HCT116 (cell line): ENCODE results near the gene NME9. TPM values are rescaled to one million over a fixed set of nuclear protein-coding genes. Genes with fewer than 3 reads are reported as not detected.

Experiments
- ATAC-seq: fragments of 200-7000 bp; cut with Tn5 transposase; 2 replicates; pipeline ENCODE4 v1.9.1; 2020; ENCODE audit warnings: mild to moderate bottlenecking, moderate library complexity
- BruUV-seq: library from RNA; stranded (reverse); fragments of 400-500 nt; replicated peaks from 2 replicates; lab custom pipeline; 2021; lab: Mats Ljungman, UMichigan
- CTCF ChIA-PET: fragments of 300-600 bp; sonication (Branson Sonifier 250); formaldehyde crosslinking; loops from one replicate; lab custom pipeline; 2021; ENCODE audit warnings: antibody characterized with exemption; lab: Charles Lee
- POLR2A ChIA-PET: fragments of 300-600, 350-600 bp; sonication (Branson Sonifier 250); formaldehyde crosslinking; loops from one replicate; lab custom pipeline; 2021; ENCODE audit warnings: antibody characterized with exemption; lab: Charles Lee
- RAD21 ChIA-PET, 2 experiments: fragments of 300-600 bp; sonication (Branson Sonifier 250); formaldehyde crosslinking; loops; one replicate each; lab custom pipeline; 2023; ENCODE audit warnings: low total read pairs in 2 of 2; ENCODE audit not compliant: uncharacterized antibody in 2 of 2, unreplicated experiment in 2 of 2, low non-redundant PET in 1 of 2; lab: Charles Lee
- DNase-seq: peaks from one replicate; pipeline ENCODE4 v3.0.0-alpha.2; 2010; ENCODE audit warnings: low read depth, low spot score
- H2AFZ ChIP-seq: fragments of 200-600 bp; shearing (Covaris generic), sonication (generic); 2 replicates; pipeline ENCODE4 v1.6.1; 2017; ENCODE audit warnings: low read depth, mixed run types, mixed read lengths, antibody characterized with exemption, low read length; ENCODE audit not compliant: poor library complexity, severe bottlenecking
- H3K27ac ChIP-seq: 2 replicates; pipeline ENCODE4 v1.5.1; 2012; ENCODE audit warnings: low read depth, low read length
- H3K27me3 ChIP-seq: fragments of 200-600 bp; sonication (generic); 2 replicates; pipeline ENCODE4 v1.6.1; 2016; ENCODE audit warnings: mixed run types, low read length, mixed read lengths; ENCODE audit not compliant: insufficient read depth
- H3K36me3 ChIP-seq, 2 experiments: fragments of 200-500 bp in 1 of 2; fragments of 200-600 bp in 1 of 2; sonication (Bioruptor generic) in 1 of 2; sonication (generic) in 1 of 2; 2 replicates each; pipeline versions ENCODE4 v1.5.1 to v1.6.1; 2014 to 2016; ENCODE audit warnings: low read length in 2 of 2, inconsistent platforms in 1 of 2, mixed read lengths in 1 of 2, mixed run types in 1 of 2; ENCODE audit not compliant: insufficient read depth in 2 of 2, control insufficient read depth in 1 of 2
- H3K4me1 ChIP-seq, 2 experiments: fragments of 200-600 bp in 1 of 2; sonication (generic) in 1 of 2; 2 replicates each; pipeline versions ENCODE4 v1.5.1 to v1.6.1; 2012 to 2017; ENCODE audit warnings: low read length in 2 of 2, inconsistent platforms in 1 of 2, mild to moderate bottlenecking in 1 of 2, mixed read lengths in 1 of 2, mixed run types in 1 of 2, moderate library complexity in 1 of 2; ENCODE audit not compliant: insufficient read depth in 2 of 2, control insufficient read depth in 1 of 2
- H3K4me2 ChIP-seq: fragments of 200-600 bp; sonication (generic); 2 replicates; pipeline ENCODE4 v1.6.1; 2017; ENCODE audit warnings: mixed run types, low read length, mixed read lengths
- H3K4me3 ChIP-seq, 2 experiments: fragments of 200-600 bp in 1 of 2; sonication (generic) in 1 of 2; replicated peaks in 1 of 2; 2 replicates each; pipeline ENCODE4 v1.5.1; 2011 to 2016; ENCODE audit warnings: low read length in 2 of 2, control low read depth in 1 of 2, low read depth in 1 of 2, mild to moderate bottlenecking in 1 of 2, mixed read lengths in 1 of 2, mixed run types in 1 of 2
- H3K79me2 ChIP-seq: fragments of 200-600 bp; sonication (generic); 2 replicates; pipeline ENCODE4 v1.6.1; 2017; ENCODE audit warnings: mild to moderate bottlenecking, mixed run types, low read length, moderate library complexity, mixed read lengths; ENCODE audit not compliant: insufficient read depth
- H3K9ac ChIP-seq: fragments of 200-600 bp; sonication (generic); 2 replicates; pipeline ENCODE4 v1.6.1; 2016; ENCODE audit warnings: low read length, mixed read lengths
- H3K9me2 ChIP-seq: fragments of 200-600 bp; sonication (generic), shearing (Covaris generic); 2 replicates; pipeline ENCODE4 v1.6.1; 2017; ENCODE audit warnings: mixed run types, mild to moderate bottlenecking, moderate library complexity; ENCODE audit not compliant: insufficient read depth
- H3K9me3 ChIP-seq, 2 experiments: fragments of 200-500 bp in 1 of 2; fragments of 200-600 bp in 1 of 2; sonication (Bioruptor generic) in 1 of 2; sonication (generic) in 1 of 2; 2 replicates each; pipeline ENCODE4 v1.6.1; 2014 to 2017; ENCODE audit warnings: low read length in 2 of 2, mixed read lengths in 2 of 2, inconsistent platforms in 1 of 2, low read depth in 1 of 2, mild to moderate bottlenecking in 1 of 2, mixed run types in 1 of 2, moderate library complexity in 1 of 2; ENCODE audit not compliant: control insufficient read depth in 1 of 2, insufficient read depth in 1 of 2
- H4K20me1 ChIP-seq: fragments of 200-600 bp; sonication (generic), shearing (Covaris generic); 2 replicates; pipeline ENCODE4 v1.6.1; 2017; ENCODE audit warnings: mixed run types, mild to moderate bottlenecking, moderate library complexity; ENCODE audit not compliant: insufficient read depth
- CBX3 ChIP-seq: IDR thresholded peaks from 2 replicates; pipeline ENCODE4 v1.6.1; 2012; ENCODE audit warnings: low read depth
- CEBPB ChIP-seq: IDR thresholded peaks from 2 replicates; pipeline ENCODE4 v1.6.1; 2012; ENCODE audit warnings: low read depth
- CTCF ChIP-seq, 3 experiments: fragments of 200-600 bp in 1 of 3; sonication (generic) in 1 of 3; IDR thresholded peaks in 2 of 3; conservative IDR thresholded peaks in 1 of 3; 2 replicates each; pipeline ENCODE4 v1.5.1; 2012 to 2017; ENCODE audit warnings: low read depth in 2 of 3, low read length in 2 of 3, antibody characterized with exemption in 1 of 3, borderline replicate concordance in 1 of 3, control low read depth in 1 of 3, mild to moderate bottlenecking in 1 of 3, mixed read lengths in 1 of 3, mixed run types in 1 of 3, moderate library complexity in 1 of 3; ENCODE audit not compliant: insufficient read depth in 1 of 3
- EGR1 ChIP-seq: IDR thresholded peaks from 2 replicates; pipeline ENCODE4 v1.6.1; 2012; ENCODE audit warnings: low read depth
- ELF1 ChIP-seq: IDR thresholded peaks from 2 replicates; pipeline ENCODE4 v1.6.1; 2012; ENCODE audit warnings: low read depth, borderline replicate concordance
- EZH2 ChIP-seq: fragments of 200-600 bp; sonication (generic); IDR thresholded peaks from 2 replicates; pipeline ENCODE4 v1.6.1; 2017; ENCODE audit warnings: antibody characterized with exemption, mixed run types
- EZH2phosphoT487 ChIP-seq: fragments of 200-600 bp; IDR thresholded peaks from 2 replicates; pipeline ENCODE4 v1.6.1; 2018; ENCODE audit warnings: antibody characterized with exemption, borderline replicate concordance
- FOSL1 ChIP-seq: IDR thresholded peaks from 2 replicates; pipeline ENCODE4 v1.6.1; 2012; ENCODE audit warnings: low read depth
- JUND ChIP-seq: IDR thresholded peaks from 2 replicates; pipeline ENCODE4 v1.6.1; 2012
- MAX ChIP-seq: IDR thresholded peaks from 2 replicates; pipeline ENCODE4 v1.6.1; 2012
- POLR2AphosphoS5 ChIP-seq: IDR thresholded peaks from 2 replicates; pipeline ENCODE4 v1.6.1; 2011; ENCODE audit warnings: mild to moderate bottlenecking, low read depth, low read length, moderate library complexity
- RAD21 ChIP-seq: IDR thresholded peaks from 2 replicates; pipeline ENCODE4 v1.6.1; 2012; ENCODE audit warnings: low read depth, mild to moderate bottlenecking
- SIN3A ChIP-seq: IDR thresholded peaks from 2 replicates; pipeline ENCODE4 v1.6.1; 2012; ENCODE audit warnings: low read depth
- SP1 ChIP-seq: IDR thresholded peaks from 2 replicates; pipeline ENCODE4 v1.6.1; 2012; ENCODE audit warnings: low read depth
- SRF ChIP-seq: IDR thresholded peaks from 2 replicates; pipeline ENCODE4 v1.6.1; 2012; ENCODE audit warnings: low read depth
- intact Hi-C: fragments of 100-400 bp; cut with micrococcal nuclease; formaldehyde crosslinking; loops from 2 replicates; pipeline ENCODE4 v1.10.0; 2022
- total RNA-seq: library from RNA; stranded (reverse); gene quantifications from one replicate; pipeline ENCODE4 v1.2.1, GENCODE V29; 2021; ENCODE audit not compliant: unreplicated experiment
- TF ChIP-seq, protein P1 (sequence below): IDR thresholded peaks from 2 replicates; pipeline ENCODE4 v1.6.1; 2012
- TF ChIP-seq, protein P2 (sequence below): IDR thresholded peaks from 2 replicates; pipeline ENCODE4 v1.6.1; 2012; ENCODE audit warnings: low read depth

Gene NME9
- total RNA-seq, 1 experiment from 2014 or later = 0.79 TPM

DNA sequence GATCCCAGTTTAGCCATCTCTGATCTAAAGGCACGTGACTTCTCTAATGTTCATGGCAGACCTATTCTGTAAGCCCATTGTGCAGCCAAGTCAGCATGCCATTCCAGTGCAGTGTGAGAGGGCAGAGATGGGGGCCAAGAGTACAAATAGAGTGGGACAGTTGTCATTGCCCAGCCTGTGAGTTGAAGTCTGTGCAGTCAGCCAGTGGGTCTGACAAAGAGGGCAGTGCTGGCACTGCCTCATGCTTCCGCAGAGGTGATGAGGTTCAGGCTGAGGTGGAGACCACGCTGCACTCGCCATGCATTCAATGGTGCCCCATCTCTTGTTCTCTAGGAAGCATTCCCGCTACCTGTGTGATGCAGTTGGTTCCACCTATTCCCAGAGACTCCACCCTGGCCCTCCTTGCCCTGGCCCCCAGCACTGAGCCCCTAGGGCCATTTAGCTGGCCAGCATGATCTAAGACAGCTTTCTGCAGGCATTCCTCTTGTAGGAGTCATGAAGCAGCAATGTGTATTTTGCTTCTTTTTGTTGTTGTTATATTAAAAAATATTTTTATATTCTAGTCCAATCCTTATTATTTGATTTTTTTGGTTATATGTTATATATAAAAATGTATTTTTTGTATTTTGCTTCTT is 22.4 kb upstream of the NME9 start:
- H3K79me2 ChIP-seq = no peaks in the 10 kb centered on the region
- ChIA-PET CTCF (no interaction called here), RAD21 (no interaction called here), POLR2A (no interaction called here)
- H3K9me2 ChIP-seq = no peaks in the 10 kb centered on the region
- intact Hi-C loops = no loop called here
- H4K20me1 ChIP-seq = no peaks in the 10 kb centered on the region
- no peak for ATAC-seq
- H3K4me3 ChIP-seq = no peak overlapping the region
- no peak overlapping the region for H3K27ac ChIP-seq
- DNase-seq = no peak
- H3K9ac ChIP-seq = no peak overlapping the region
- H3K9me3 ChIP-seq = no peaks in the 10 kb centered on the region
- no TSS peak for BruUV-seq
- H3K4me1 ChIP-seq = peaks cover 3 to 15% of the 10 kb centered on the region in 2 experiments; a peak in 3 of 4 replicates
- no peak for TF ChIP-seq SP1
- no peak for TF ChIP-seq RAD21
- TF ChIP-seq FOSL1 = no peak
- TF ChIP-seq EZH2phosphoT487 = no peak
- no peak for TF ChIP-seq SRF
- no peak for TF ChIP-seq MAX
- no peak for TF ChIP-seq CEBPB
- TF ChIP-seq SIN3A = no peak
- TF ChIP-seq POLR2AphosphoS5 = no peak
- TF ChIP-seq EGR1 = no peak
- TF ChIP-seq JUND = no peak
- TF ChIP-seq EZH2 = no peak
- TF ChIP-seq CTCF (IDR thresholded peaks at IDR 0.05 in 2 of 3, conservative IDR thresholded peaks at IDR 0.05 in 1 of 3; ENCODE audit: borderline replicate concordance in 1 of 3, insufficient read depth in 1 of 3, low read depth in 2 of 3, low read length in 2 of 3) = no peak
- TF ChIP-seq, protein P1, sequence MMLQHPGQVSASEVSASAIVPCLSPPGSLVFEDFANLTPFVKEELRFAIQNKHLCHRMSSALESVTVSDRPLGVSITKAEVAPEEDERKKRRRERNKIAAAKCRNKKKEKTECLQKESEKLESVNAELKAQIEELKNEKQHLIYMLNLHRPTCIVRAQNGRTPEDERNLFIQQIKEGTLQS = no peak
- TF ChIP-seq, protein P2, sequence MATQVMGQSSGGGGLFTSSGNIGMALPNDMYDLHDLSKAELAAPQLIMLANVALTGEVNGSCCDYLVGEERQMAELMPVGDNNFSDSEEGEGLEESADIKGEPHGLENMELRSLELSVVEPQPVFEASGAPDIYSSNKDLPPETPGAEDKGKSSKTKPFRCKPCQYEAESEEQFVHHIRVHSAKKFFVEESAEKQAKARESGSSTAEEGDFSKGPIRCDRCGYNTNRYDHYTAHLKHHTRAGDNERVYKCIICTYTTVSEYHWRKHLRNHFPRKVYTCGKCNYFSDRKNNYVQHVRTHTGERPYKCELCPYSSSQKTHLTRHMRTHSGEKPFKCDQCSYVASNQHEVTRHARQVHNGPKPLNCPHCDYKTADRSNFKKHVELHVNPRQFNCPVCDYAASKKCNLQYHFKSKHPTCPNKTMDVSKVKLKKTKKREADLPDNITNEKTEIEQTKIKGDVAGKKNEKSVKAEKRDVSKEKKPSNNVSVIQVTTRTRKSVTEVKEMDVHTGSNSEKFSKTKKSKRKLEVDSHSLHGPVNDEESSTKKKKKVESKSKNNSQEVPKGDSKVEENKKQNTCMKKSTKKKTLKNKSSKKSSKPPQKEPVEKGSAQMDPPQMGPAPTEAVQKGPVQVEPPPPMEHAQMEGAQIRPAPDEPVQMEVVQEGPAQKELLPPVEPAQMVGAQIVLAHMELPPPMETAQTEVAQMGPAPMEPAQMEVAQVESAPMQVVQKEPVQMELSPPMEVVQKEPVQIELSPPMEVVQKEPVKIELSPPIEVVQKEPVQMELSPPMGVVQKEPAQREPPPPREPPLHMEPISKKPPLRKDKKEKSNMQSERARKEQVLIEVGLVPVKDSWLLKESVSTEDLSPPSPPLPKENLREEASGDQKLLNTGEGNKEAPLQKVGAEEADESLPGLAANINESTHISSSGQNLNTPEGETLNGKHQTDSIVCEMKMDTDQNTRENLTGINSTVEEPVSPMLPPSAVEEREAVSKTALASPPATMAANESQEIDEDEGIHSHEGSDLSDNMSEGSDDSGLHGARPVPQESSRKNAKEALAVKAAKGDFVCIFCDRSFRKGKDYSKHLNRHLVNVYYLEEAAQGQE = no peak
- TF ChIP-seq CBX3 = no peak
- no peak for TF ChIP-seq ELF1
- H2AFZ ChIP-seq = no peak overlapping the region
- no peaks in the 10 kb centered on the region for H3K27me3 ChIP-seq
- H3K36me3 ChIP-seq = no peaks in the 10 kb centered on the region
- H3K4me2 ChIP-seq = no peak overlapping the region
